ENCODE measurements around the gene FUT9. TPM values are rescaled to one million over a fixed set of nuclear protein-coding genes. Genes with fewer than 3 reads are reported as not detected.

The FUT9 gene
- total and polyA plus RNA-seq, 2 experiments from 2014 or later, result 2.1 to 6.8 TPM

GRCh38 chr6:96186094-96186493, 170.3 kb downstream of the FUT9 start (continued):
- no peak for TF ChIP-seq EZH2phosphoT487 (IDR thresholded peaks at IDR 0.05; ENCODE audit: unreplicated experiment)
- TF ChIP-seq NANOG (IDR thresholded peaks at IDR 0.05; ENCODE audit: borderline replicate concordance), result no peak

GRCh38 chr6:96186516-96187195, 170.9 kb downstream of the FUT9 start:
- Mint-ChIP-seq H3K36me3 (ENCODE audit: low read depth) (peaks cover 51% of the 10 kb centered on the region), H3K4me1 (peaks cover 49% of the 10 kb centered on the region), H3K9me3 (peaks cover 20% of the 10 kb centered on the region; the same call in 2 of the 3 replicates), H3K27me3 (ENCODE audit: insufficient read depth, low read depth, poor library complexity) (no peaks in the 10 kb centered on the region), H3K27ac (no peak overlapping the region), H3K4me3 (no peak overlapping the region; the same call in 2 of the 3 replicates)
- Histone ChIP-seq H3K27me3 (ENCODE audit: insufficient read depth) (no peaks in the 10 kb centered on the region), H3K4me2 (no peak overlapping the region), H4K20me1 (replicated peaks; ENCODE audit: insufficient read depth) (no peaks in the 10 kb centered on the region), H3K4me3 (no peak overlapping the region), H3K4me1 (ENCODE audit: insufficient read depth) (peaks cover 37% of the 10 kb centered on the region), H3K9me2 (ENCODE audit: insufficient read depth) (no peaks in the 10 kb centered on the region), H2AFZ (no peak overlapping the region), H3K27ac (ENCODE audit: low read depth) (peak overlapping the region; percentile 24; the same call in 1 of the 2 replicates), H3K36me3 (ENCODE audit: insufficient read depth) (no peaks in the 10 kb centered on the region), H3K79me2 (replicated peaks; ENCODE audit: insufficient read depth) (no peaks in the 10 kb centered on the region), H3F3A (replicated peaks; ENCODE audit: low read depth) (no peaks in the 10 kb centered on the region)
- DNase-seq (ENCODE audit: low spot score), result peak; percentile 7
- no peak for TF ChIP-seq ZNF114 (CRISPR knock-in tag; IDR thresholded peaks at IDR 0.05)
- TF ChIP-seq JUNB (IDR thresholded peaks at IDR 0.05; ENCODE audit: unreplicated experiment), result no peak
- TF ChIP-seq STAT1 (IDR thresholded peaks at IDR 0.05; ENCODE audit: unreplicated experiment), result no peak
- no peak for TF ChIP-seq EZH2 (IDR thresholded peaks at IDR 0.05; ENCODE audit: low read depth, unreplicated experiment)
- no peak for TF ChIP-seq CTCF (conservative IDR thresholded peaks at IDR 0.05; ENCODE audit: low read depth in 2 of 2)
- TF ChIP-seq ZNF331 (CRISPR knock-in tag; IDR thresholded peaks at IDR 0.05; ENCODE audit: low read depth), result no peak
- no peak; the same call in 2 of the 3 replicates for ATAC-seq

- no peak for ATAC-seq
- TF ChIP-seq STAT1 (IDR thresholded peaks at IDR 0.05; ENCODE audit: unreplicated experiment) (no peak), JUNB (IDR thresholded peaks at IDR 0.05; ENCODE audit: unreplicated experiment) (no peak), REST (IDR thresholded peaks at IDR 0.05; ENCODE audit: unreplicated experiment) (no peak)
Measured at GRCh38 chr6:96194675-96195074, 178.9 kb downstream of the FUT9 start.

More at GRCh38 chr6:96194675-96195074, 178.9 kb downstream of the FUT9 start:
- Histone ChIP-seq H3K4me3 (no peak overlapping the region), H2AFZ (no peak overlapping the region), H3K4me1 (ENCODE audit: insufficient read depth) (peaks cover 12% of the 10 kb centered on the region; the same call in 1 of the 2 replicates), H3F3A (replicated peaks; ENCODE audit: low read depth) (no peaks in the 10 kb centered on the region), H4K20me1 (replicated peaks; ENCODE audit: insufficient read depth) (no peaks in the 10 kb centered on the region), H3K79me2 (replicated peaks; ENCODE audit: insufficient read depth) (no peaks in the 10 kb centered on the region), H3K36me3 (ENCODE audit: insufficient read depth) (no peaks in the 10 kb centered on the region), H3K9me2 (ENCODE audit: insufficient read depth) (no peaks in the 10 kb centered on the region), H3K27me3 (ENCODE audit: insufficient read depth) (no peaks in the 10 kb centered on the region), H3K27ac (ENCODE audit: low read depth) (peak overlapping the region; percentile 56; the same call in 1 of the 2 replicates), H3K4me2 (no peak overlapping the region)
- no peak overlapping the region; the same call in 1 of the 2 replicates for H3K27ac Mint-ChIP-seq
- H3K9me3 Mint-ChIP-seq, result peaks cover 31% of the 10 kb centered on the region
- peaks cover 38% of the 10 kb centered on the region for H3K36me3 Mint-ChIP-seq (ENCODE audit: low read depth)
- no peaks in the 10 kb centered on the region for H3K27me3 Mint-ChIP-seq (ENCODE audit: insufficient read depth, low read depth, poor library complexity)
- no peak for DNase-seq (ENCODE audit: low spot score)
- H3K4me3 Mint-ChIP-seq, result no peak overlapping the region
- peaks cover 22% of the 10 kb centered on the region for H3K4me1 Mint-ChIP-seq

Measured in GM23338 (cell line).